Endothelial cell of umbilical vein (primary cell): ENCODE data around the gene PHB1. TPM values are rescaled to one million over a fixed set of nuclear protein-coding genes. Genes with fewer than 3 reads are reported as not detected.

Source experiments
- BruUV-seq: library from RNA; stranded (reverse); fragments of 400-500 nt; replicated peaks from 2 replicates; lab custom pipeline; 2021; lab: Mats Ljungman, UMichigan
- CTCF ChIA-PET: fragments of 300-600, 350-600 bp; sonication (Branson Sonifier 250); formaldehyde crosslinking; loops from one replicate; lab custom pipeline; 2021; ENCODE audit warnings: antibody characterized with exemption, inconsistent platforms; lab: Charles Lee
- POLR2A ChIA-PET: fragments of 300-600, 350-600 bp; sonication (Branson Sonifier 250); formaldehyde crosslinking; loops from one replicate; lab custom pipeline; 2021; ENCODE audit warnings: antibody characterized with exemption, inconsistent platforms; lab: Charles Lee
- DNase-seq: peaks from one replicate; pipeline ENCODE4 v3.0.0-alpha.2; 2011; ENCODE audit warnings: low read depth, low spot score
- FAIRE-seq: peaks from 2 replicates; lab custom pipeline; 2011; peaks lifted over from hg19 to GRCh38; lab: Jason Lieb, UNC
- H2AFZ ChIP-seq: 2 replicates; pipeline ENCODE4 v1.6.0; 2012; ENCODE audit warnings: low read depth, low read length, control low read depth, inconsistent platforms
- H3K27ac ChIP-seq: 2 replicates; pipeline ENCODE4 v1.5.1; 2011; ENCODE audit warnings: low read depth, mild to moderate bottlenecking, control low read depth, low read length, moderate library complexity; ENCODE audit not compliant: insufficient read depth
- H3K27me3 ChIP-seq, 2 experiments: 2 replicates each; pipeline versions ENCODE4 v1.6.0 to v1.6.1; 2011; ENCODE audit warnings: low read length in 2 of 2, mixed read lengths in 1 of 2; ENCODE audit not compliant: control insufficient read depth in 2 of 2, insufficient read depth in 2 of 2
- H3K36me3 ChIP-seq, 2 experiments: 2 replicates in 1 of 2; 3 replicates in 1 of 2; pipeline ENCODE4 v1.5.1; 2011; ENCODE audit warnings: low read length in 2 of 2, mild to moderate bottlenecking in 1 of 2, moderate library complexity in 1 of 2; ENCODE audit not compliant: control insufficient read depth in 2 of 2, insufficient read depth in 2 of 2; ENCODE audit errors: extremely low read depth in 1 of 2
- H3K4me1 ChIP-seq: 3 replicates; pipeline ENCODE4 v1.5.1; 2011; ENCODE audit warnings: mild to moderate bottlenecking, low read length; ENCODE audit not compliant: control insufficient read depth, insufficient read depth; ENCODE audit errors: extremely low read depth
- H3K4me2 ChIP-seq: 2 replicates; pipeline ENCODE4 v1.6.1; 2011; ENCODE audit warnings: low read length, control low read depth, mixed read lengths; ENCODE audit not compliant: insufficient read depth
- H3K4me3 ChIP-seq, 3 experiments: fragments of 200-600 bp in 1 of 3; sonication (generic), shearing (Covaris generic) in 1 of 3; replicated peaks in 1 of 3; 2 replicates each; pipeline ENCODE4 v1.5.1; 2011 to 2016; ENCODE audit warnings: control low read depth in 3 of 3, low read length in 3 of 3, mild to moderate bottlenecking in 2 of 3, inconsistent platforms in 1 of 3, low read depth in 1 of 3, moderate library complexity in 1 of 3; ENCODE audit not compliant: insufficient read depth in 1 of 3
- H3K79me2 ChIP-seq: 2 replicates; pipeline ENCODE4 v1.6.0; 2012; ENCODE audit warnings: low read length, inconsistent platforms; ENCODE audit not compliant: control insufficient read depth, insufficient read depth
- H3K9ac ChIP-seq: replicated peaks from 2 replicates; pipeline ENCODE3; 2011; ENCODE audit warnings: low read length, control low read depth; ENCODE audit not compliant: insufficient read depth; ENCODE audit errors: extremely low read depth
- H3K9me1 ChIP-seq: replicated peaks from 3 replicates; pipeline ENCODE4 v1.6.0; 2011; ENCODE audit warnings: mild to moderate bottlenecking, low read length; ENCODE audit not compliant: control insufficient read depth, insufficient read depth; ENCODE audit errors: extremely low read depth
- H3K9me3 ChIP-seq: replicated peaks from 2 replicates; pipeline ENCODE4 v1.5.1; 2012; ENCODE audit warnings: low read length, inconsistent platforms; ENCODE audit not compliant: control insufficient read depth, insufficient read depth
- H4K20me1 ChIP-seq: replicated peaks from 2 replicates; pipeline ENCODE3; 2011; ENCODE audit warnings: mild to moderate bottlenecking, low read length; ENCODE audit not compliant: control insufficient read depth, insufficient read depth; ENCODE audit errors: extremely low read depth
- EZH2 ChIP-seq: IDR thresholded peaks from 2 replicates; pipeline ENCODE4 v1.6.1; 2012; ENCODE audit warnings: borderline replicate concordance, low read depth, mild to moderate bottlenecking, moderate library complexity, low read length, inconsistent platforms; ENCODE audit not compliant: severe bottlenecking
- FOS ChIP-seq: IDR thresholded peaks from 2 replicates; pipeline ENCODE4 v1.6.1; 2011; ENCODE audit warnings: mild to moderate bottlenecking, low read length, moderate library complexity, borderline replicate concordance; ENCODE audit not compliant: insufficient read depth
- GATA2 ChIP-seq: IDR thresholded peaks from 2 replicates; pipeline ENCODE4 v1.7.0; 2011; ENCODE audit warnings: low read depth, mild to moderate bottlenecking, moderate library complexity, mixed read lengths, low read length; ENCODE audit not compliant: insufficient read length, insufficient read depth
- JUN ChIP-seq: IDR thresholded peaks from 2 replicates; pipeline ENCODE4 v1.6.1; 2011; ENCODE audit warnings: borderline replicate concordance, low read depth; ENCODE audit not compliant: insufficient read length, insufficient read depth
- MAX ChIP-seq: IDR thresholded peaks from 2 replicates; pipeline ENCODE4 v1.6.1; 2011; ENCODE audit not compliant: insufficient read depth, insufficient read length
- MYC ChIP-seq: IDR thresholded peaks from one replicate; pipeline ENCODE4 v1.6.1; 2011; ENCODE audit warnings: mild to moderate bottlenecking, low read depth, low read length
- POLR2A ChIP-seq: IDR thresholded peaks from 2 replicates; pipeline ENCODE4 v1.6.1; 2012; ENCODE audit warnings: low read depth, mild to moderate bottlenecking, control low read depth, low read length
- POLR2AphosphoS5 ChIP-seq: IDR thresholded peaks from 2 replicates; pipeline ENCODE4 v1.6.1; 2012; ENCODE audit warnings: low read depth, mild to moderate bottlenecking, control low read depth, low read length, moderate library complexity; ENCODE audit not compliant: insufficient read depth
- dilution Hi-C: fragments of 300-500 bp; cut with MboI; formaldehyde crosslinking; loops from one replicate; pipeline ENCODE4 v1.15.0; 2019; ENCODE audit warnings: low sequenced_read_pairs; ENCODE audit not compliant: extremely low pct_ligation_motif_present
- intact Hi-C: fragments of 100-400 bp; cut with micrococcal nuclease; formaldehyde crosslinking; loops from one replicate; pipeline ENCODE4 v1.10.0; 2022
- polyA plus RNA-seq, 4 experiments: library from polyadenylated mRNA; depleted of rRNA in 3 of 4; stranded (reverse) in 3 of 4; unstranded in 1 of 4; fragments of >200 nt; gene quantifications; 2 replicates each; pipeline versions ENCODE4 v1.2.1 to v1.2.3, GENCODE V29; 2011 to 2012; ENCODE audit warnings: missing spikeins in 1 of 4
- total RNA-seq: library from RNA; stranded (reverse); gene quantifications from 2 replicates; pipeline ENCODE4 v1.2.3, GENCODE V29; 2021
- TF ChIP-seq, protein P1 (sequence below), 2 donors: IDR thresholded peaks; 1 replicate in 1 of 2; 2 replicates in 1 of 2; pipeline ENCODE4 v1.5.1; 2011; ENCODE audit warnings: low read length in 2 of 2, mild to moderate bottlenecking in 2 of 2, moderate library complexity in 2 of 2, control low read depth in 1 of 2, inconsistent platforms in 1 of 2, low read depth in 1 of 2; ENCODE audit not compliant: insufficient read depth in 1 of 2; ENCODE audit errors: extremely low read depth in 1 of 2

Gene PHB1
- total and polyA plus RNA-seq, 2 donors (not counting 3 experiments of a cell fraction or from before 2014, with no cell fraction given) = 222 to 287 TPM

DNA sequence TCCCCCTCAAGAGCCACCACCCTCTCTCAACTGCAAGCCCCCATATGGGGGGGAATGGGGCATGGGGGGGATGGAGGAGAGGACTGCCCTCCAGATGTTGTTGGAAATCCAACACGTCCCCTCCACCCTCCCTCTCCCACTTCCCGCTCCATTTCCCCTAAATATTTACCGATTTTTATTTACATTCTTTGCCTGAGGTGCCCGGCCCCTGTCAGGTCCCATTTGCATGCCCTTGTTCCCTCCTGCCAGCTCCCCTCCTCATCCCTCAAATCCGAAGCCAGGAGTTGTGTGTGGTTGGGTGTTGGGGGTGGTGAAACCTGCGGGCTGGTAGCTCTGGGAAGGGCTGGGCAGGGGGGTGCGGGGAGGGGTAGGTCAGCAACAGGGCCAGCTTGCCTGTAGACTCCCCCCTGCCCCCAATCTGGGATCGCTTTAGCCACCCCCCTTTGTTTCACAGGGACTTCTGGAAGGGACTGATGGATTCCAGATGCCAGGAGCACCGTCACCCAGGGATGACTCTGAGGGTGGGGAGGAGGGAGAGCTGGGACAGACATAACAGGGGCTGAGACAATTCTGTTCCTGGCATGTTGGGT lies 40.7 kb upstream of the PHB1 start:
- Histone ChIP-seq H3K4me2 (no peak overlapping the region), H4K20me1 (no peaks in the 10 kb centered on the region), H3K27me3 (peaks cover 25 to 27% of the 10 kb centered on the region in 2 experiments), H3K36me3 (no peaks in the 10 kb centered on the region), H3K9ac (no peak overlapping the region), H3K4me1 (no peaks in the 10 kb centered on the region), H3K4me3 (no peak overlapping the region), H3K9me1 (no peaks in the 10 kb centered on the region), H3K9me3 (no peaks in the 10 kb centered on the region), H3K27ac (no peak overlapping the region), H2AFZ (no peak overlapping the region), H3K79me2 (no peaks in the 10 kb centered on the region)
- dilution Hi-C loops (no loop called here), intact Hi-C loops (no loop called here)
- TF ChIP-seq EZH2 (no peak), POLR2A (no peak), MAX (no peak), GATA2 (no peak), FOS (no peak), JUN (no peak), POLR2AphosphoS5 (no peak), MYC (no peak)
- TF ChIP-seq, protein P1, sequence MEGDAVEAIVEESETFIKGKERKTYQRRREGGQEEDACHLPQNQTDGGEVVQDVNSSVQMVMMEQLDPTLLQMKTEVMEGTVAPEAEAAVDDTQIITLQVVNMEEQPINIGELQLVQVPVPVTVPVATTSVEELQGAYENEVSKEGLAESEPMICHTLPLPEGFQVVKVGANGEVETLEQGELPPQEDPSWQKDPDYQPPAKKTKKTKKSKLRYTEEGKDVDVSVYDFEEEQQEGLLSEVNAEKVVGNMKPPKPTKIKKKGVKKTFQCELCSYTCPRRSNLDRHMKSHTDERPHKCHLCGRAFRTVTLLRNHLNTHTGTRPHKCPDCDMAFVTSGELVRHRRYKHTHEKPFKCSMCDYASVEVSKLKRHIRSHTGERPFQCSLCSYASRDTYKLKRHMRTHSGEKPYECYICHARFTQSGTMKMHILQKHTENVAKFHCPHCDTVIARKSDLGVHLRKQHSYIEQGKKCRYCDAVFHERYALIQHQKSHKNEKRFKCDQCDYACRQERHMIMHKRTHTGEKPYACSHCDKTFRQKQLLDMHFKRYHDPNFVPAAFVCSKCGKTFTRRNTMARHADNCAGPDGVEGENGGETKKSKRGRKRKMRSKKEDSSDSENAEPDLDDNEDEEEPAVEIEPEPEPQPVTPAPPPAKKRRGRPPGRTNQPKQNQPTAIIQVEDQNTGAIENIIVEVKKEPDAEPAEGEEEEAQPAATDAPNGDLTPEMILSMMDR (IDR thresholded peaks at IDR 0.05; ENCODE audit: extremely low read depth in 1 of 2, insufficient read depth in 1 of 2, low read depth in 1 of 2, low read length in 2 of 2) = no peak
- ChIA-PET CTCF (interaction anchor here (1.7 kb wide), 1 partner anchor 9 kb away, joined by 3 read pairs; no protein-coding TSS in a partner anchor), POLR2A (no interaction called here)
- BruUV-seq = no TSS peak
- FAIRE-seq (no peak), DNase-seq (no peak)
